Activated T-helper 17 cell treated with anti-CD3 and anti-CD28 coated beads, Interleukin-2, amount 50 U/mL, for 72 hours (primary cell): ENCODE measurements around the gene SLX4IP. TPM values are rescaled to one million over a fixed set of nuclear protein-coding genes. Genes with fewer than 3 reads are reported as not detected.
A peak's percentile ranks its signal among the peaks of the same experiment; 100 is the strongest.

Experiments used
- ATAC-seq: fragments of 150-1000 bp; cut with Tn5 transposase; replicated peaks from 2 replicates; pipeline ENCODE4 v1.10.0; 2021; ENCODE audit warnings: mild to moderate bottlenecking, moderate library complexity
- H3K27ac Mint-ChIP-seq: one replicate; pipeline ENCODE4 v1.8.0; 2022; ENCODE audit warnings: mixed read lengths
- H3K27me3 Mint-ChIP-seq: one replicate; pipeline ENCODE4 v1.8.0; 2022; ENCODE audit warnings: mixed read lengths
- H3K36me3 Mint-ChIP-seq: one replicate; pipeline ENCODE4 v1.8.0; 2022; ENCODE audit warnings: low read depth, mild to moderate bottlenecking, mixed read lengths
- H3K4me1 Mint-ChIP-seq: one replicate; pipeline ENCODE4 v1.8.0; 2022; ENCODE audit warnings: mixed read lengths
- H3K4me3 Mint-ChIP-seq: one replicate; pipeline ENCODE4 v1.8.0; 2022; ENCODE audit warnings: mild to moderate bottlenecking, mixed read lengths
- H3K9me3 Mint-ChIP-seq: one replicate; pipeline ENCODE4 v1.8.0; 2022; ENCODE audit warnings: mixed read lengths
- total RNA-seq, 2 donors: library from RNA; stranded (reverse); gene quantifications; one replicate each; pipeline ENCODE4 v1.2.3, GENCODE V29; 2022

The SLX4IP gene
- total RNA-seq, 2 donors from 2014 or later = 3.9 to 4.0 TPM

DNA sequence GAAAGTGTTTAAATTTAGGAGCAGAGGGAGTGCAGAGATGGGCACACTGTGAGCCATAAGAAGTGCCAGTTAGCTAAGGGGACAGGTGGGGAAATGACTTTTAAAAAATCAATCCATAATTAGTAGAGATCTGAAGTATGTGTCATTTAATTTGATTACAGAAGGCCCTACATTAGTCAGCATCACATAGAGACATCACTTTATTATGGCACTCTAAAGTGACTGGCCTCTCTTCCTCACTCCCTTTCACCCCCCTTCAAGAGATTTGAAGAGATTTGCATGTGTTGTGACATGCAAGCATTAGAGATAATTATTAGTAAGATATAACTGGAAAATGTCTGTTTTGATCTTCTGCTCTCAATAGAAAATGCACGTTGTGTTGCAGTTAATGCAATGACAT lies 86.7 kb downstream of the SLX4IP start:
- no peak for ATAC-seq
- no peaks in the 10 kb centered on the region for H3K9me3 Mint-ChIP-seq
- peaks cover 7% of the 10 kb centered on the region for H3K36me3 Mint-ChIP-seq
- no peak overlapping the region for H3K4me3 Mint-ChIP-seq
- no peak overlapping the region for H3K27ac Mint-ChIP-seq
- no peaks in the 10 kb centered on the region for H3K27me3 Mint-ChIP-seq
- H3K4me1 Mint-ChIP-seq = peaks cover 22% of the 10 kb centered on the region

DNA sequence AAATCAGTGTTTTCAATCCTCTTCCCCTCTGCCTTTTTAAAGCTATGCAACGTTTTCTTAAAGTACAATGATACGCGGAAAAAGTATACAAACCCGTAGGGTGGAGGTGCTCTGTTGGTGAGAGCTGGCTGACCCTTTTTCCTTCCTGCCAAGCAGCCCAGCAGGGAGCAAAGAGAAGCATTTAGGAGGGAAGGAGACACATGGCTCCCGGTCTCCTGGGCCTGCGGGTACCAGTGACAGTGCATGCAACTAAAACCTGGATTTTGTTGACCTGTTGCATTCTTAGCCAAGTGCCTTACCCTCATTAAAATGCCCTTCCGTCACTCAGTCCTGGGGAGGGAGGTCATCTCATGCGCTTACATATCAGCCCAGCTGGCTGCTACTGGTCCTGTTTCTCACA lies 87.2 kb downstream of the SLX4IP start:
- no peak for ATAC-seq
- Mint-ChIP-seq H3K36me3 (peaks cover 7% of the 10 kb centered on the region), H3K4me3 (no peak overlapping the region), H3K27ac (no peak overlapping the region), H3K9me3 (no peaks in the 10 kb centered on the region), H3K27me3 (no peaks in the 10 kb centered on the region), H3K4me1 (peaks cover 22% of the 10 kb centered on the region)

DNA sequence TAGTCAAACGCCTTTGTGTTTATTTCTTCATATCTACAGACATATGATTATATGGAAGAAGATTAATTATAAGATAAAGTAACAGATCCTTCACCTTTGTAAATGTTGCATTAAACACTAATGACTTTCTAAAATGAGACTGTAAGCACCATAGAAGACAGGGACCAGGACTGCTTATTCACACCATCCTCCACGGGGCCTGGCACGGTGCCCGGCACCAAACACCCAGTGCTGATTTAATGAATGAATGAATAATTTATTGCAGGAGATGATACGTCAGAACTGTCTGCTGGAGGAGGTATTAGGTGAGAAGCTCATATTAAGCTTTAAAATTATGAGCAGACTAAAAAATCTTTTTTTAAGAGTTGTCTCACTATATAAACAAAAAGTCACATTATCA lies 88.3 kb downstream of the SLX4IP start:
- ATAC-seq = no peak
- Mint-ChIP-seq H3K36me3 (peaks cover 7% of the 10 kb centered on the region), H3K4me1 (peaks cover 22% of the 10 kb centered on the region), H3K9me3 (no peaks in the 10 kb centered on the region), H3K27me3 (no peaks in the 10 kb centered on the region), H3K4me3 (no peak overlapping the region), H3K27ac (no peak overlapping the region)

GRCh38 chr20:10524034-10524476 lies 89.0 kb downstream of the SLX4IP start:
- Mint-ChIP-seq H3K36me3 (peaks cover 7% of the 10 kb centered on the region), H3K9me3 (no peaks in the 10 kb centered on the region), H3K4me1 (peaks cover 22% of the 10 kb centered on the region), H3K27ac (no peak overlapping the region), H3K27me3 (no peaks in the 10 kb centered on the region), H3K4me3 (no peak overlapping the region)
- ATAC-seq = no peak

- Mint-ChIP-seq H3K4me1 (peaks cover 16% of the 10 kb centered on the region), H3K9me3 (no peaks in the 10 kb centered on the region), H3K27ac (no peak overlapping the region), H3K36me3 (peaks cover 7% of the 10 kb centered on the region), H3K4me3 (no peak overlapping the region), H3K27me3 (no peaks in the 10 kb centered on the region)
- peak; percentile 76 for ATAC-seq
Observed at GRCh38 chr20:10524643-10525042, 89.5 kb downstream of the SLX4IP start.

- Mint-ChIP-seq H3K9me3 (no peaks in the 10 kb centered on the region), H3K27me3 (no peaks in the 10 kb centered on the region), H3K4me3 (no peak overlapping the region), H3K4me1 (no peaks in the 10 kb centered on the region), H3K36me3 (peaks cover 7% of the 10 kb centered on the region), H3K27ac (no peak overlapping the region)
- no peak for ATAC-seq
Observed at GRCh38 chr20:10527781-10528180, 92.7 kb downstream of the SLX4IP start.

DNA sequence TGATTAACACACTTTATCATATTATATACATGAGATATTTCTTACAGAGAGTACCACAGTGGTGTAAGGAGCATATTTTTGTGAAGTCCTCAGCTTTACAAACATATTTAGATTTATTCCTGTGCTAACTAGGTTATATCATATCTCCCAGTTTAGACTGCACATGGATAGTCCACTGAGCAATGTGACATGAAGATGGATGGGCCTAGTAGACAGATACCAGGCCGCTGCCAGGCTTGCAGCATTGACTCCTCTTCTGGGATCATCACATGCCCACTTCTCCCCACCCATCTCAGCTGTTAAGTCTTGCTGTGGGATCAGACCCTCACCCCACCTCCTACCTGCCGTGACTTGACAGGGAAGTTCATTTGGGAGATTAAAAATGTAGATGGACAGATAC lies 95.8 kb downstream of the SLX4IP start:
- no peaks in the 10 kb centered on the region for H3K27me3 Mint-ChIP-seq
- no peak overlapping the region for H3K27ac Mint-ChIP-seq
- H3K9me3 Mint-ChIP-seq = no peaks in the 10 kb centered on the region
- H3K4me3 Mint-ChIP-seq = no peak overlapping the region
- peaks cover 4% of the 10 kb centered on the region for H3K36me3 Mint-ChIP-seq
- peaks cover 5% of the 10 kb centered on the region for H3K4me1 Mint-ChIP-seq
- no peak for ATAC-seq

DNA sequence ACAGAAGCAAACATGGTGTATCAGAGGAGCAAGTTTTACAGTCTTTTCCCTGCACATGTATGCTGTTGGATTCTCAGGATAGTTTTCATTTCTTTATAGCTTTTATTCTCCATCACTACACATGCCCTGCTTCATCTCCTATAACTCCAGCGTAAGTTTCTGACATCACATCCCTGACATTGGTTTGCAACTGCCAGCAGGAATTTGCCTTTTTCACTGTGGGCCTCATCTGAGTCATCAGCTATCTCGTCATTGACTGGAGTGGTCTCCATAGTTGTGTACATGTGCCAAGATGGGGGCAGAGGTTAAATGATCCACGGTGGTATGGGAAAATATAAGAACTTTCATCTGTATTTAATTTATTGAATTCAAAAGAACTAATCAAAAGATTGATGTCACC lies 96.7 kb downstream of the SLX4IP start:
- ATAC-seq = no peak
- H3K27ac Mint-ChIP-seq = no peak overlapping the region
- H3K4me1 Mint-ChIP-seq = peaks cover 5% of the 10 kb centered on the region
- H3K36me3 Mint-ChIP-seq = no peaks in the 10 kb centered on the region
- no peaks in the 10 kb centered on the region for H3K27me3 Mint-ChIP-seq
- H3K9me3 Mint-ChIP-seq = no peaks in the 10 kb centered on the region
- H3K4me3 Mint-ChIP-seq = no peak overlapping the region

DNA sequence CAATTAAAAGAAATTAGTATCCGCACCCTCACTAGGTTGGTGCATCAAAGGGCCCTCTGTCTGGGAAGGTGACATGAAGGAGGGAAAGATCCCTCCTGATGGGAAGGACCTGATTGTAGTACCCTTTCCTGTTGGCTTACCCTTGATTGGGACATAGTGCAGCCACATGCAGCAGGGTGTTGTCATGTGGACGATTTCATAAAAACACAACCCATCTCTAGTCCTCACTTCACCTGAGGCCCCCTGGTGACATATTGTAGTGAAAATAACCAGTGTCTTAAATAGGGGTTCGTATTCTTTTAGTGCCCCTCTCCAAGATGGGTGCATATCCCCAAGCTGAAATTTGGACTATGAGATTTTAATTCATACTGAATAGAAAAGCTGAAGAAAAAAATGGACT lies 97.3 kb downstream of the SLX4IP start:
- H3K9me3 Mint-ChIP-seq = no peaks in the 10 kb centered on the region
- no peaks in the 10 kb centered on the region for H3K27me3 Mint-ChIP-seq
- H3K36me3 Mint-ChIP-seq = no peaks in the 10 kb centered on the region
- H3K4me1 Mint-ChIP-seq = peaks cover 5% of the 10 kb centered on the region
- H3K27ac Mint-ChIP-seq = no peak overlapping the region
- no peak for ATAC-seq
- no peak overlapping the region for H3K4me3 Mint-ChIP-seq

- no peak overlapping the region for H3K4me3 Mint-ChIP-seq
- H3K9me3 Mint-ChIP-seq = no peaks in the 10 kb centered on the region
Observed at GRCh38 chr20:10536531-10536930, 101.4 kb downstream of the SLX4IP start.

GRCh38 chr20:10537850-10538480 lies 102.9 kb downstream of the SLX4IP start:
- H3K9me3 Mint-ChIP-seq = no peaks in the 10 kb centered on the region
- H3K36me3 Mint-ChIP-seq = no peaks in the 10 kb centered on the region
- H3K4me3 Mint-ChIP-seq = no peak overlapping the region
- no peak overlapping the region for H3K27ac Mint-ChIP-seq
- peaks cover 23% of the 10 kb centered on the region for H3K4me1 Mint-ChIP-seq
- ATAC-seq = no peak
- H3K27me3 Mint-ChIP-seq = no peaks in the 10 kb centered on the region

More at GRCh38 chr20:10536531-10536930, 101.4 kb downstream of the SLX4IP start:
- H3K4me1 Mint-ChIP-seq = peaks cover 16% of the 10 kb centered on the region
- no peak overlapping the region for H3K27ac Mint-ChIP-seq
- ATAC-seq = no peak
- no peaks in the 10 kb centered on the region for H3K27me3 Mint-ChIP-seq
- H3K36me3 Mint-ChIP-seq = no peaks in the 10 kb centered on the region

GRCh38 chr20:10538768-10539167 lies 103.7 kb downstream of the SLX4IP start:
- no peaks in the 10 kb centered on the region for H3K36me3 Mint-ChIP-seq
- H3K9me3 Mint-ChIP-seq = no peaks in the 10 kb centered on the region
- no peak for ATAC-seq
- peaks cover 28% of the 10 kb centered on the region for H3K4me1 Mint-ChIP-seq
- no peak overlapping the region for H3K4me3 Mint-ChIP-seq
- no peaks in the 10 kb centered on the region for H3K27me3 Mint-ChIP-seq
- H3K27ac Mint-ChIP-seq = no peak overlapping the region

DNA sequence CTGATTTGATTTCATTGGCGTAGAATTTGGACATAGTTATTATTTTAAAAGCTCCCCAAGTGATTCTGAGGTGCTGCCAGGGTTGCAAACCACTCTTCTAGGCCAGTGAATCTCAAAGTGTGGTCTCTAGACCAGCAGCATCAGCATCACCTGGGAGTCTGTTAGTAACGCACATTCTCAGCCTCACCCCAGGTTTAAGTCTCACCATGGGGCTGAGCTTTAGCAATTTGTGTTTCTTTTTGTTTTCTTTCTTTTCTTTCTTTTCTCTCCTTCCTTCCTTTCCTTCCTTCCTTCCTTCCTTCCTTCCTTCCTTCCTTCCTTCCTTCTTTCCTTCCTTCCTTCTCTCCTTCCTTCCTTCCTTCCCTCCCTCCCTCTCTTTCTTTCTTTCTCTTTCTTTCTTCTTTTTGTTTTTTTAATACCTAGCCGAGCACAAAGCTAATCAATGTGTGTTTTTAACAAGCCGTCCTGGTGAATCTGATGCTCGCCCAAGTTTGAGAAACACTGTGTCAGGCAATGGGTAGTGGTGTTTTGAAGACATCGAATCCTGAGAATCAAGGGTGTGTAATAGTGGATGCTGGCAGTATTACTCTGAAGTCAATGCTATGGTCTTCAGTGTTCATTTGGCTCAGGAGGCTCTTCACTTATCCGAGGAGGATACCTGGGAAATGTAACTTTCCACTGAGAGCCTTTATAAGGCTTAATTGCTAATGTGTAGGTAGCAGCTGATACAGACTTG lies 104.9 kb downstream of the SLX4IP start:
- peaks cover 29% of the 10 kb centered on the region for H3K4me1 Mint-ChIP-seq
- peak overlapping the region; percentile 49 for H3K27ac Mint-ChIP-seq
- H3K27me3 Mint-ChIP-seq = no peaks in the 10 kb centered on the region
- no peaks in the 10 kb centered on the region for H3K36me3 Mint-ChIP-seq
- H3K4me3 Mint-ChIP-seq = peak overlapping the region; percentile 38
- H3K9me3 Mint-ChIP-seq = no peaks in the 10 kb centered on the region
- ATAC-seq = no peak

DNA sequence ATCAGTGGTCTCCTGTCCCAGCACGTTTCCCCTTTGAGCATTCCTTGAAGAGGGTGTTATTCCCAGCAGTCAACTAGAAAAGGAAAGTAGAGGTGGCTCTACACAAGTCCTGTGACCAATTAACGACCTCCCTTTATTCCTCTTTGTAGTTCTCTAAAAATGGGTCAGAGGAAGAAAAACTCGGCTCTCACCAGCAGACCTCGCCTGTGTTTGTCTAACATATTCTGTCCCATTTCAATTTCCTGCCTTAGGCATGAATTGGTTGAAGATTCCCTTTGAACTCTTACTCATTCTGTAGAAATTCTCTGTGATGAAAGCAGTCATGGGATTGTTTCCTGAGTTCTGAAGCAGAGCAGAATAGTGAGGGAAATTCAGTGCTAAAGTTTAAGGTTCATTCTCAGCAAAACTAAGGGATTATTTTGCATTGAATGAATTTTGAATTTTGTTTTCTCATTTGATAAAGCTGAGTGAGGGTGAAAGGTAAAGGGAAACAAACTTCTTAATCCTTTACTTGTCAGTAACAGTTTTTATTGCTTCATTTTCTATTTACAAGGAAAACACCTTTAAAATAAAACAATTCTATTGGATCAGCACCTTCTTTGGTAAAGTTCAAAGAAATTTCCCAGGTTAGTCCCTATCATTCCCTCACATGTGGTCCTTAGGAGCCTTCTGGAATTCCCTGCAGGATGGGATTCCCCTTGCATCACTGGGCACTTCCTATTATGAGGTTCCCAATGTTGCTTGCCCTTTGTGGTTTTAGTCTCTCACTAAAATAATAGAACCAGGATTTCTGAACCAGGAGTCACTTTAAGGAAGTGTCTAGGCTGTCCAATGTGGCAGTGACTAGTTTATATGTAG lies 105.8 kb downstream of the SLX4IP start:
- H3K27me3 Mint-ChIP-seq = no peaks in the 10 kb centered on the region
- peak overlapping the region; percentile 49 for H3K27ac Mint-ChIP-seq
- peak; percentile 29 for ATAC-seq
- peaks cover 26% of the 10 kb centered on the region for H3K4me1 Mint-ChIP-seq
- no peaks in the 10 kb centered on the region for H3K36me3 Mint-ChIP-seq
- no peaks in the 10 kb centered on the region for H3K9me3 Mint-ChIP-seq
- peak overlapping the region; percentile 38 for H3K4me3 Mint-ChIP-seq
